GM18520 (cell line): ENCODE results near the gene TNRC18.
"Not testable (repeated sequence)": the region's sequence is repeated elsewhere in the genome, so short reads cannot be mapped to it uniquely, and the experiment has no call there.

Experiments
- ATAC-seq: cut with Tn5 transposase; IDR thresholded peaks from one replicate; pipeline ENCODE4 v1.9.1; 2021; ENCODE audit not compliant: unreplicated experiment

The TNRC18 gene

DNA sequence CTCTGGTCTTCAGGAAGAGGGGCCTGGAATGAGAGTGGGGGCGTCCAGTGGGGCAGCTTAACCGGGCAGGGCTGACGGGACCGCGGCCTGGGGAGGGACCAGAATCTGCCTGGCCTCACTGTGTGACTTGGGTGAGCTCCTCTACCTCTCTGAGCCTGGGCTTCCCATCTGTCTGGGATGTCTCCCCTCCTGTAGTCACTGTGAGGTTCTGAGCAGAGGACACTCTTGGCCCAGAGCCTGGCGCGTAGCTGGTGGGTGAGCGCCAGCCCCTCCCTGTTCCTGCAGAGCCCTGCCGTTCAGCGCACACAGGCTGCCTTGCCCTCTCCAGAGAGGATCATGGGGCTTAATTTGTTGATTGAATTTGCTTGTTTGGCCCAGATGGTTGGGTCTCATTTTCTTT lies 148.1 kb downstream of the TNRC18 start:
- not testable (repeated sequence) for ATAC-seq

DNA sequence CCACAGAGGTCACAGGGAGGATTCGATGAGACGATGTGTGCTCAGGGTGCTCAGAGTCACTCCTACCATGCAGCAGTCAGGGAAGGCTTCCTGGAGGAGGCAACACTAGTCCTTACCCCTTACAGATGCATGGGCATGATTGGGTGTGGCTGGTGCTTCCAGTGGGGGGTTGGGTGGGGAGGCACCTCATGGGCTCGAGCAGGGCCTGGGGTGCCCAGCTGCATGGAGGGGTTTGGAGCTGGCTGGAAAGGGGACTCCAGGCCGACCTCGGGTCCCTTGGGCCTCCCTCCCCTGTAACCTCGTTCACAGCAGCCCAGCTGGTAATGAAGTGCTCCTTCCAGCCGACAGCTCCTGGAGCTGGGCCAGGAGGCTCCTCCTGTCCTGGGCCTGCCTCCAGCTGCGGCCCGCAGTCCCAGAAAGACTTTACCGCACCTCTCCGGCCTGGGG lies 148.6 kb downstream of the TNRC18 start:
- not testable (repeated sequence) for ATAC-seq

DNA sequence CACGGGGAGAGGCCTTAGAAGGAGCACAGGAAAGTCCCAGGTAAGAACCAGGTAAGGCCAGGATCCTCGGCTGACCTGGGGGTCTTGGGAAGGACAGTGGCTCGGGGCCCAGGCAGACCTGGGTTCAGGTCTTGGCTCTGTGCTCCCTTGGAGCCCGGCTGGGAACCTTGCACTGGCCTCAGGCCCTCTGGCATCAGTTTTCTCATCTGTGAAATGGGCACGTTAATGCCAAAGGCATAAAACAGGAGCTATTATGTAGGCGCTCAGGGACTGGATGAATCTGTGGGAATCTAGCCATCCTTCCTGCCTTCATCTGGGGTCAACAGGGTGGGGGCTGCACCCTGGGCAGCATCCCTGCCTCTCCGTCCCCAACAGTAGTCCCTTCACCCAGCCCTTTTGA lies 149.2 kb downstream of the TNRC18 start:
- no peak for ATAC-seq

GRCh38 chr7:5273831-5274405 lies 149.7 kb downstream of the TNRC18 start:
- ATAC-seq = not testable (repeated sequence)

- ATAC-seq = no peak
These were observed 152.8 kb downstream of the TNRC18 start for GRCh38 chr7:5270788-5271187.

DNA sequence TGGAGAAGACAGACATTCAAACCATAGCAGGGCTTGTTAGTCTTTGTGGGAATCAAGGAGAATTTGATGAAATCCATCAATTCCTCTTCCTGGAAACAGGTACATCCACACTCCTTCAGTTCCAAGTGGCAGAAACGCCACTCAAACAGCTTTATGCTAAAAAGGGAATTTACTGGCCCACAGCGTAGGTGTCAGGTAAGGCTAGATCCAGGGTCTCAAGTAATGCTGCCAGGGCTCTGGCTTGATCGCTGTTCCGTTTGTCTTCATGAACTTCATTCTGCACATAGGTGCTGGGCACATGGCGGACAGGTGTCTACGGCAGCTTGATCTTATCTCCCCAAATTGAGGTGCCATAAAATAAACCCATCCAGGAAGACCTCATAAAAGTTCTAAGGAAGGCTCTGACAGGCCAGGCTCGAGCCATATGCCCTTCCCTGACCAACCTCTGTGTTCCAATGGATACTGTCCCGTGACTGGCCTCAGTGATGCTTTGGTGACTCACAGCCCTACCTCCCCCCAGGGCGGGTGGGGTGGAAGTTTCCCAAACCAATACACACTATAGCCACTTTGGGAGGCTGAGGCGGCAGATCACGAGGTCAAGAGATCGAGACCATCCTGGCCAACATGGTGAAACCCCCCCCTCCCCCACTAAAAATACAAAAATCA lies 153.5 kb downstream of the TNRC18 start:
- not testable (repeated sequence) for ATAC-seq

GRCh38 chr7:5267829-5268228 lies 155.8 kb downstream of the TNRC18 start:
- ATAC-seq = not testable (repeated sequence)

GRCh38 chr7:5266191-5267028 lies 157.2 kb downstream of the TNRC18 start:
- no peak for ATAC-seq

DNA sequence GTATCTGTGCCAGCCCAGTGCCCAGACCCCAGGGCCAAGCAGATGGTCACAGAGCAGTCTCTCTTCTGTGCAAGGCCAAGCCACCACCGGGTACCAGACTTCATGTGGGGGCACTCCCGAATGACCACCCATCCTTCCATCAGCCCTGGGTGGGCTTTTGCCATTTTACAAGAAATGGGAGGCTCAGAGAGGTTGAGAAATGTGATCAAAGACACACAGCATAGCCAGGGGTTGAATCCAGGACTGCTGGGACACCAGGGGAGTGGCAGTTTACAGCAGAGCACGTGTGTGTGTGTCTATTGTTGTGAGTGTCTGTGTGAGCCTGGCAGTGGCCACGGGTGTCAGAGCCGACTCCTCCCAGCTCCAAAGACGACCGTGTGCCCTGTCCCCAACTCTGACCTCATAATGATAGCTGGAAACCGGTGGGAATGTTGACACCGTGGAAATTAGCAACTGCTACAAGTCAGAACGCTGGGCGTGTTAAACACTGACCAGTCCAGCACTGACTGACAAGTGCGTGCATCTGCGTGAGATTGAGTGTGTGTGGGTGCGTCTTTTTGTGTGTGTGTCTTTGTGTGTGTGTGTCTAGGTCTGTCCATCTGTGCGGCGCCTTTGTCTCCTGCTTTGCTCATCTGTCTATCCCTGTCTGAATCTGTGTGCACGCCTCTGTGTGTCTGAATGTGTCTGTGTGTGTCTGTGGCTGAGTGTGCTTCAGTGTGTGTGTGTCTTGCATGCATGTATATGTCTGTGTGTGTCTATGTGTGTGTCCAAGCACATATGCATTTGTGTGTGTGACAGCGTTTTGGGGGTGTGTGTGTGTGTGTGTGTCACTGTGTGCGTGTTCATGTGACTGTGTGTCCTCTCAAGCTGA lies 158.1 kb downstream of the TNRC18 start:
- ATAC-seq = no peak

- not testable (repeated sequence) for ATAC-seq
These were observed 160.6 kb downstream of the TNRC18 start for GRCh38 chr7:5263066-5263465.

DNA sequence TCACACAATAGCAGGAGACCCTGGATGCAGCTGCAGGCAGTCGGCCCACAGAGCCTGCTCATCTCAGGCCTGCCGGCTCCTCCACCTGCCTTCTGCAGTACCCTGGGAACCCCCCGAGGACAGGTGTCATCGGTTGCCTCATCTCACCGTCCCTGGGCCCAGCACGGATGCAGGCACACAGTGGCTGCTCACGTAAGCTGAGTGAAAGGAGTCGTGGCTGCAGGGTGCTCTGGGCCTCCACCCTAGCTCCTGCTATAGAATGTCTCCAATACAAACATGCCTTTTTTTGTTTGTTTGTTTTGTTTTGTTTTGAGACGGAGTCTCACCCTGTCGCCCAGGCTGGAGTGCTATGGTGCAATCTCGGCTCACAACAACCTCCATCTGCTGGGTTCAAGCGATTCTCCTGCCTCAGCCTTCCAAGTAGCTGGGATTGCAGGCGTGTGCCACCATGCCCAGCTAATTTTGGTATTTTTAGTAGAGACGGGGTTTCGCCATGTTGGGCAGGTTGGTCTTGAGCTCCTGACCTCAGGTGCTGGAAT lies 163.0 kb downstream of the TNRC18 start:
- ATAC-seq = not testable (repeated sequence)
